ENCODE data around the gene FAM174A. TPM values are rescaled to one million over a fixed set of nuclear protein-coding genes. Genes with fewer than 3 reads are reported as not detected.

FAM174A gene
- total RNA-seq, 1 donor from 2014 or later: 16.0 TPM

- Mint-ChIP-seq H3K27ac (ENCODE audit: unreplicated experiment) (no peak overlapping the region), H3K36me3 (ENCODE audit: unreplicated experiment) (peaks cover 10% of the 10 kb centered on the region), H3K4me1 (ENCODE audit: unreplicated experiment) (peaks cover 4% of the 10 kb centered on the region), H3K9me3 (ENCODE audit: unreplicated experiment) (no peaks in the 10 kb centered on the region), H3K4me3 (ENCODE audit: unreplicated experiment) (no peak overlapping the region), H3K27me3 (ENCODE audit: unreplicated experiment) (no peaks in the 10 kb centered on the region)
- no peak for TF ChIP-seq CTCF (IDR thresholded peaks at IDR 0.05)
- DNase-seq (ENCODE audit: extremely low spot score, unreplicated experiment): no peak
These were observed 49.7 kb downstream of the FAM174A start for GRCh38 chr5:100584889-100585288.

GRCh38 chr5:100590867-100591266 lies 55.7 kb downstream of the FAM174A start:
- Mint-ChIP-seq H3K27ac (ENCODE audit: unreplicated experiment) (no peak overlapping the region), H3K36me3 (ENCODE audit: unreplicated experiment) (peaks cover 2% of the 10 kb centered on the region), H3K27me3 (ENCODE audit: unreplicated experiment) (no peaks in the 10 kb centered on the region), H3K9me3 (ENCODE audit: unreplicated experiment) (no peaks in the 10 kb centered on the region), H3K4me1 (ENCODE audit: unreplicated experiment) (peaks cover 11% of the 10 kb centered on the region), H3K4me3 (ENCODE audit: unreplicated experiment) (no peak overlapping the region)
- TF ChIP-seq CTCF (IDR thresholded peaks at IDR 0.05): no peak
- no peak for DNase-seq (ENCODE audit: extremely low spot score, unreplicated experiment)

DNA sequence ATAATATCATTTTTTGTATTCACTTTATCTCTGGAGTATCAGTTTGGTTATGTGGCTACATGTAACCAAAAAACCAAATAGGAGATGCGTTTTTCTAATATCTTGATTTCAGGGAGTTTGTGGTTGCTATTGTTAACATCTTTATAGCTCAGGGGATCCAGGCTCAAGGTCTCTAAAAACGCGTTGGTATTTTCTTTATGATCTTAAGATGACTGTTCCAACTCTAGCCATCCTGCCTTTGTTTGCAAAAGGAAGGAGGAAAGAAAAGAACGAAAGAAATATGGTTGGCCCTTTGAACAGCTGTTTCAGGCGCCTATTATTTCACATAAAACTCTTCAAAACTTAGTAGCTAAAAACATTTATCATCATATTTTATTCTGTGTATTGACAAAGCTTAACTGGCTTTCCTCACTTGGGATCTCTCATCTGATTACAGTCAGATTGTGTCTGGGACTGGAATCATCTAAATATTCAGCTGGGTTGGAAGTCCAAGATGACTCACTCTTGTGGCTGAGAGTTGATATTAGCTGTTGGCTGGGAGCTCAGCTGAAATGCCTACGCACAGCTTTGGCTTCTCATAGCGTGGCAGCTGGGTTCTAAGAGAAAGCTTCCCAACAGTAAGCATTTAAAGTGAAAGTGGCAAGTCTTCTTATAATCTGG lies 60.1 kb downstream of the FAM174A start:
- H3K27me3 Mint-ChIP-seq (ENCODE audit: unreplicated experiment): no peaks in the 10 kb centered on the region
- H3K4me1 Mint-ChIP-seq (ENCODE audit: unreplicated experiment): peaks cover 14% of the 10 kb centered on the region
- no peak for DNase-seq (ENCODE audit: extremely low spot score, unreplicated experiment)
- no peak for TF ChIP-seq CTCF (IDR thresholded peaks at IDR 0.05)
- no peaks in the 10 kb centered on the region for H3K9me3 Mint-ChIP-seq (ENCODE audit: unreplicated experiment)
- H3K4me3 Mint-ChIP-seq (ENCODE audit: unreplicated experiment): peak overlapping the region; percentile 30
- no peaks in the 10 kb centered on the region for H3K36me3 Mint-ChIP-seq (ENCODE audit: unreplicated experiment)
- peak overlapping the region; percentile 69 for H3K27ac Mint-ChIP-seq (ENCODE audit: unreplicated experiment)

DNA sequence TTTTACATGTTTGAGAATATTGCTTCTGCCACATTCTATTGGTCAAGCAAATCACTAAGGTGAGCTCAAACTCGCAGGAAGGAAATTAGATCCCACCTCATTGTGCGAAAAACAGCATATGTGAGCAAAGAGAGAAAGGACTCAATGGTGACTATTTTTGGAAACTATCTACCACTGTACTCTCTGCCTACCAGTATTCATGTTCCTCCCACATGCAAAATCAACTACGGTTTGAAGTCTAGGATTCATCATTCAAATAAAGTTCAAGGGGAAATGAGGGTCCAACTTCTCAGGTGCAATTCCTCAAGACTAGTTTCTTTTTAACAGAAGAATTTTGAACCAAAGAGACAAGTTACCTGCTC lies 60.6 kb downstream of the FAM174A start:
- no peak for DNase-seq (ENCODE audit: extremely low spot score, unreplicated experiment)
- Mint-ChIP-seq H3K4me1 (ENCODE audit: unreplicated experiment) (peaks cover 14% of the 10 kb centered on the region), H3K36me3 (ENCODE audit: unreplicated experiment) (no peaks in the 10 kb centered on the region), H3K9me3 (ENCODE audit: unreplicated experiment) (no peaks in the 10 kb centered on the region), H3K27ac (ENCODE audit: unreplicated experiment) (peak overlapping the region; percentile 69), H3K27me3 (ENCODE audit: unreplicated experiment) (no peaks in the 10 kb centered on the region), H3K4me3 (ENCODE audit: unreplicated experiment) (no peak overlapping the region)
- no peak for TF ChIP-seq CTCF (IDR thresholded peaks at IDR 0.05)

GRCh38 chr5:100598446-100598845 lies 63.3 kb downstream of the FAM174A start:
- H3K36me3 Mint-ChIP-seq (ENCODE audit: unreplicated experiment): no peaks in the 10 kb centered on the region
- no peak overlapping the region for H3K4me3 Mint-ChIP-seq (ENCODE audit: unreplicated experiment)
- no peaks in the 10 kb centered on the region for H3K9me3 Mint-ChIP-seq (ENCODE audit: unreplicated experiment)
- no peak for TF ChIP-seq CTCF (IDR thresholded peaks at IDR 0.05)
- H3K27me3 Mint-ChIP-seq (ENCODE audit: unreplicated experiment): no peaks in the 10 kb centered on the region
- H3K27ac Mint-ChIP-seq (ENCODE audit: unreplicated experiment): no peak overlapping the region
- DNase-seq (ENCODE audit: extremely low spot score, unreplicated experiment): no peak
- peaks cover 14% of the 10 kb centered on the region for H3K4me1 Mint-ChIP-seq (ENCODE audit: unreplicated experiment)
